Stomach (tissue), 9 donors: ENCODE measurements around the gene ZNF284. TPM values are rescaled to one million over a fixed set of nuclear protein-coding genes. Genes with fewer than 3 reads are reported as not detected.
"Not testable (repeated sequence)": the region's sequence is repeated elsewhere in the genome, so short reads cannot be mapped to it uniquely, and the experiment has no call there.

Experiments used
- DNase-seq, 2 donors: peaks; one replicate each; pipeline versions ENCODE4 v3.0.0 to v3.0.0-alpha.2; 2013 to 2019
- H3K27ac ChIP-seq, 5 donors: fragments of 200-600 bp in 4 of 5; sonication (generic) in 4 of 5; one replicate each; pipeline ENCODE4 v1.5.1; 2013 to 2019; ENCODE audit warnings: mild to moderate bottlenecking in 1 of 5, moderate library complexity in 1 of 5
- H3K27me3 ChIP-seq, 3 donors: fragments of 200-600 bp; sonication (generic); one replicate each; pipeline ENCODE4 v1.5.1; 2017 to 2019; ENCODE audit warnings: mixed run types in 1 of 3
- H3K36me3 ChIP-seq, 4 donors: fragments of 200-600 bp; sonication (generic); 1 replicate in 3 of 4; 2 replicates in 1 of 4; pipeline ENCODE4 v1.5.1; 2016 to 2019
- H3K4me1 ChIP-seq, 4 donors: fragments of 200-600 bp; sonication (generic); one replicate each; pipeline ENCODE4 v1.5.1; 2016 to 2019
- H3K4me3 ChIP-seq, 4 donors: fragments of 200-600 bp; sonication (generic) in 3 of 4; one replicate each; pipeline ENCODE4 v1.5.1; 2016 to 2019; ENCODE audit warnings: mild to moderate bottlenecking in 1 of 4
- H3K9me3 ChIP-seq, 4 donors: fragments of 200-600 bp; sonication (generic); one replicate each; pipeline ENCODE4 v1.5.1; 2016 to 2019
- CTCF ChIP-seq, 7 experiments: fragments of 450-650 bp in 4 of 7; fragments of 200-600 bp in 3 of 7; sonication (generic) in 3 of 7; IDR thresholded peaks; one replicate each; pipeline ENCODE4 v1.5.1; 2016 to 2019; ENCODE audit warnings: antibody characterized with exemption in 7 of 7, control low read depth in 2 of 7, mild to moderate bottlenecking in 1 of 7
- EP300 ChIP-seq: sonication (generic); formaldehyde crosslinking; IDR thresholded peaks from one replicate; pipeline ENCODE4 v1.6.1; 2017; ENCODE audit warnings: antibody characterized with exemption
- POLR2A ChIP-seq, 4 donors: fragments of 450-650 bp; IDR thresholded peaks; one replicate each; pipeline ENCODE4 v1.6.1; 2016; ENCODE audit warnings: antibody characterized with exemption in 4 of 4, control low read depth in 2 of 4, mild to moderate bottlenecking in 1 of 4, moderate library complexity in 1 of 4
- POLR2AphosphoS5 ChIP-seq, 3 donors: sonication (generic); formaldehyde crosslinking; IDR thresholded peaks; one replicate each; pipeline ENCODE4 v1.6.1; 2016; ENCODE audit warnings: antibody characterized with exemption in 3 of 3
- WGBS, 5 donors: extraction: QIAGEN DNeasy Blood & Tissue Kit in 3 of 5; methylation state at CpG; one replicate each; pipeline versions ENCODE4 v1.1.5 to v1.1.7; 2013 to 2018; 5-methylcytosine and 5-hydroxymethylcytosine counted together
- intact Hi-C: fragments of 100-400 bp; cut with DNase I; formaldehyde crosslinking; loops from one replicate; pipeline ENCODE4 v1.15.1; 2023; ENCODE audit warnings: low total_unique reads
- polyA plus RNA-seq, 3 donors: library from polyadenylated mRNA; stranded (reverse); fragments of 200-250 nt; gene quantifications; one replicate each; pipeline ENCODE4 v1.2.3, GENCODE V29; 2013
- small RNA-seq, 4 donors: library from RNA; depleted of rRNA; stranded (forward); fragments of <200 nt; gene quantifications; one replicate each; pipeline ENCODE3, GENCODE V24; 2016
- total RNA-seq, 5 donors: library from RNA; depleted of rRNA; stranded (reverse); fragments of >200 nt; gene quantifications; one replicate each; pipeline versions ENCODE4 v1.1.0 to v1.2.3, GENCODE V29; 2014 to 2016
- donor health status: healthy with polysubstance abuse.
- donor health status: Bipolar disorder and iron deficiency.
- donor health status: healthy.

Gene ZNF284
- total and polyA plus RNA-seq, 8 donors: 0.15 to 7.6 (median 0.68) TPM; not detected in 1

- WGBS, 5 donors: 0 to 1% (median 0%) methylated on average over 40 to 44 of the region's 44 CpGs
- intact Hi-C loops: no loop called here
- Histone ChIP-seq H3K27me3 (no peaks in the 10 kb centered on the region), H3K36me3 (peaks cover 5 to 34% (median 27%) of the 10 kb centered on the region in 4 donors), H3K4me1 (peaks cover 13 to 25% (median 24%) of the 10 kb centered on the region in 4 donors), H3K27ac (peak within 1 kb of the TSS; percentile 53 to 88 (median 80)), H3K9me3 (peaks cover 4 to 40% (median 28%) of the 10 kb centered on the region in 4 donors), H3K4me3 (peak within 1 kb of the TSS; percentile 54 to 93 (median 84))
- TF ChIP-seq POLR2AphosphoS5 (IDR thresholded peaks at IDR 0.05) (peak; percentile 68 to 87 (median 81)), POLR2A (IDR thresholded peaks at IDR 0.05) (no peak)
- DNase-seq: peak; percentile 95 to 99
These were observed 41.3 kb downstream of the ZNF284 start, which contains the start of gene ZNF225 for GRCh38 chr19:44113138-44113783. TSS of gene ZNF225 (plus strand) at chr19:44113399. CDS start at chr19:44115828, 2,429 bp downstream.

GRCh38 chr19:44113784-44114390 lies 41.9 kb downstream of the ZNF284 start:
- H3K27ac ChIP-seq: peak overlapping the region; percentile 53 to 88 (median 80)
- TF ChIP-seq EP300 (no peak), POLR2A (IDR thresholded peaks at IDR 0.05) (no peak), CTCF (IDR thresholded peaks at IDR 0.05) (no peak), POLR2AphosphoS5 (IDR thresholded peaks at IDR 0.05) (no peak)
- peaks cover 13 to 25% (median 24%) of the 10 kb centered on the region in 4 donors for H3K4me1 ChIP-seq
- WGBS, 5 donors: 3 to 6% (median 5%) methylated on average over 18 of the region's 18 CpGs
- H3K27me3 ChIP-seq: no peaks in the 10 kb centered on the region
- H3K9me3 ChIP-seq: peaks cover 0 to 34% (median 23%) of the 10 kb centered on the region in 4 donors
- H3K4me3 ChIP-seq: peak overlapping the region; percentile 54 to 93 (median 84)
- peaks cover 12 to 34% (median 33%) of the 10 kb centered on the region in 4 donors for H3K36me3 ChIP-seq
- no peak for DNase-seq
- intact Hi-C loops: no loop called here

- H3K4me1 ChIP-seq, intact Hi-C loops, H3K27ac ChIP-seq, H3K27me3 ChIP-seq, DNase-seq, H3K4me3 ChIP-seq: not testable (repeated sequence)
- Histone ChIP-seq H3K36me3 (peaks cover 53 to 100% (median 99%) of the 10 kb centered on the region in 4 donors), H3K9me3 (peaks cover 2 to 67% (median 46%) of the 10 kb centered on the region in 4 donors)
- WGBS, 5 donors: 94 to 99% (median 97%) methylated on average over 4 of the region's 4 CpGs
These were observed 49.2 kb downstream of the ZNF284 start for GRCh38 chr19:44121162-44121561.

- Histone ChIP-seq H3K27ac (no peak overlapping the region), H3K4me3 (no peak overlapping the region), H3K36me3 (peaks cover 31 to 69% (median 53%) of the 10 kb centered on the region in 4 donors), H3K27me3 (no peaks in the 10 kb centered on the region), H3K4me1 (no peaks in the 10 kb centered on the region), H3K9me3 (peaks cover 24 to 94% (median 75%) of the 10 kb centered on the region in 4 donors)
- WGBS, 5 donors: 95 to 98% (median 97%) methylated on average over 5 of the region's 5 CpGs
- no peak for TF ChIP-seq POLR2A (IDR thresholded peaks at IDR 0.05)
- TF ChIP-seq CTCF (IDR thresholded peaks at IDR 0.05): no peak
- no peak for TF ChIP-seq POLR2AphosphoS5 (IDR thresholded peaks at IDR 0.05)
- TF ChIP-seq EP300: no peak
- no peak for DNase-seq
- intact Hi-C loops: no loop called here
These were observed 60.0 kb downstream of the ZNF284 start for GRCh38 chr19:44131955-44132354.

Small RNAs within 50 kb of the gene (small RNA-seq; reads per million reads assigned to genes)
- 0 reads per million in 4 donors for gene RNU6-902P

Other genes starting within 250 kb of the ZNF284 start
- gene ZNF283, start 244.8 kb upstream of the ZNF284 start, total RNA-seq: 10 to 100 TPM in 2 of 5 donors, 1 to 10 TPM in 2, not detected in 1; 4.2 to 46.6 (median 7.8) TPM
- 1 to 10 TPM in 2 of 3 donors, under 1 TPM in 1; 0.61 to 2.2 (median 1.3) TPM for gene ZNF283, start 244.8 kb upstream of the ZNF284 start, polyA plus RNA-seq
- 1 to 10 TPM in 1 of 5 donors, under 1 TPM in 1, not detected in 3; 0.29 to 1.3 TPM for gene ZNF404, start 188.2 kb upstream of the ZNF284 start, total RNA-seq
- gene ZNF404, start 188.2 kb upstream of the ZNF284 start, polyA plus RNA-seq: 1 to 10 TPM in 1 of 3 donors, under 1 TPM in 2; 0.61 to 5.8 (median 0.93) TPM
- 10 to 100 TPM in 1 of 5 donors, 1 to 10 TPM in 3, under 1 TPM in 1; 0.89 to 17.1 (median 8.1) TPM for gene ZNF45, start 136.9 kb upstream of the ZNF284 start, total RNA-seq
- gene ZNF45, start 136.9 kb upstream of the ZNF284 start, polyA plus RNA-seq: 1 to 10 TPM; 3.3 to 4.9 (median 3.7) TPM
- 10 to 100 TPM in 1 of 5 donors, 1 to 10 TPM in 3, not detected in 1; 1.4 to 12.1 (median 7.0) TPM for gene ZNF221, start 120.9 kb upstream of the ZNF284 start, total RNA-seq
- gene ZNF221, start 120.9 kb upstream of the ZNF284 start, polyA plus RNA-seq: under 1 TPM; 0.31 to 0.76 (median 0.40) TPM
- 1 to 10 TPM in 4 of 5 donors, not detected in 1; 4.2 to 9.4 (median 5.1) TPM for gene ZNF155, start 88.0 kb upstream of the ZNF284 start, total RNA-seq
- 1 to 10 TPM; 3.7 to 4.7 (median 3.8) TPM for gene ZNF155, start 88.0 kb upstream of the ZNF284 start, polyA plus RNA-seq
- 10 to 100 TPM in 1 of 5 donors, 1 to 10 TPM in 3, not detected in 1; 1.3 to 16.1 (median 6.3) TPM for gene ZNF230, start 69.2 kb upstream of the ZNF284 start, total RNA-seq
- 1 to 10 TPM; 1.1 to 2.1 (median 1.1) TPM for gene ZNF230, start 69.2 kb upstream of the ZNF284 start, polyA plus RNA-seq
- 1 to 10 TPM in 2 of 5 donors, not detected in 3; 2.2 to 6.1 TPM for gene ZNF222, start 46.8 kb upstream of the ZNF284 start, total RNA-seq
- 1 to 10 TPM; 1.1 to 2.8 (median 1.7) TPM for gene ZNF222, start 46.8 kb upstream of the ZNF284 start, polyA plus RNA-seq
- gene ZNF223, start 20.1 kb upstream of the ZNF284 start, total RNA-seq: 1 to 10 TPM in 2 of 5 donors, not detected in 3; 8.0 to 8.1 TPM
- gene ZNF223, start 20.1 kb upstream of the ZNF284 start, polyA plus RNA-seq: 1 to 10 TPM; 1.2 to 8.6 (median 2.9) TPM
- gene ZNF224, start 22.2 kb downstream of the ZNF284 start, total RNA-seq: 10 to 100 TPM; 14.6 to 54.0 (median 19.2) TPM
- 10 to 100 TPM in 1 of 3 donors, 1 to 10 TPM in 2; 6.9 to 13.6 (median 9.9) TPM for gene ZNF224, start 22.2 kb downstream of the ZNF284 start, polyA plus RNA-seq
- gene ZNF225, start 41.2 kb downstream of the ZNF284 start, total RNA-seq: 1 to 10 TPM in 4 of 5 donors, under 1 TPM in 1; 0.29 to 8.3 (median 2.7) TPM
- gene ZNF225, start 41.2 kb downstream of the ZNF284 start, polyA plus RNA-seq: 1 to 10 TPM in 2 of 3 donors, under 1 TPM in 1; 1.00 to 1.8 (median 1.2) TPM
- gene ZNF234, start 69.4 kb downstream of the ZNF284 start, total RNA-seq: 10 to 100 TPM in 1 of 5 donors, 1 to 10 TPM in 3, under 1 TPM in 1; 0.58 to 11.6 (median 3.8) TPM
- gene ZNF234, start 69.4 kb downstream of the ZNF284 start, polyA plus RNA-seq: 1 to 10 TPM; 1.6 to 1.7 (median 1.6) TPM
- gene ZNF226, start 92.9 kb downstream of the ZNF284 start, total RNA-seq: 10 to 100 TPM in 3 of 5 donors, 1 to 10 TPM in 2; 9.3 to 49.2 (median 25.8) TPM
- gene ZNF226, start 92.9 kb downstream of the ZNF284 start, polyA plus RNA-seq: 10 to 100 TPM; 11.7 to 21.4 (median 14.9) TPM
- 10 to 100 TPM in 2 of 5 donors, 1 to 10 TPM in 1, under 1 TPM in 2; 0.58 to 31.9 (median 6.7) TPM for gene ZNF227, start 140.4 kb downstream of the ZNF284 start, total RNA-seq
- 1 to 10 TPM; 3.1 to 7.9 (median 3.5) TPM for gene ZNF227, start 140.4 kb downstream of the ZNF284 start, polyA plus RNA-seq
- gene ZNF233, start 187.7 kb downstream of the ZNF284 start, total RNA-seq: 1 to 10 TPM in 1 of 5 donors, under 1 TPM in 1, not detected in 3; 0.58 to 3.7 TPM
- under 1 TPM; 0.25 to 0.46 (median 0.43) TPM for gene ZNF233, start 187.7 kb downstream of the ZNF284 start, polyA plus RNA-seq
- gene ZNF235, start 232.9 kb downstream of the ZNF284 start, total RNA-seq: 10 to 100 TPM in 1 of 5 donors, 1 to 10 TPM in 3, under 1 TPM in 1; 0.89 to 14.9 (median 2.9) TPM
- 1 to 10 TPM; 1.1 to 1.5 (median 1.2) TPM for gene ZNF235, start 232.9 kb downstream of the ZNF284 start, polyA plus RNA-seq